ENCODE results near the gene EBF3.

DNA sequence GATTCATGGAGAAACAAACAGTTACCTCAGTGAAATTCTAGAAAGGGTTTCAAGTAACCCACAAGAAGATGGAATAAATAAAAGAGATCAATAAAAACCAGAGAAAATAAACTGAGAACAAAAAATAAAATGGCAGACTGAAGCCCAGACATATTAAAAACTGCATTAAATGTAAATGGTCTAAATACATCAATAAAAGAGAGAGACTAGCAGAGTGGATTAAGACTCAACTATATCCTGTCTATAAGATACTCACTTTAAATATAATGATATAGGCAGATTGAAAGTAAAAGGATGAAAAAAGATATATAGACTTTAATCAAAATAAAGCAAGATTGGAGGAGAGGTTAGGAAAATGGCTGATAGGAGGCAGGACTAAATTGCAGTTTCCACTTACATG lies 18.8 kb upstream of the EBF3 start:
- TF ChIP-seq, protein P1, sequence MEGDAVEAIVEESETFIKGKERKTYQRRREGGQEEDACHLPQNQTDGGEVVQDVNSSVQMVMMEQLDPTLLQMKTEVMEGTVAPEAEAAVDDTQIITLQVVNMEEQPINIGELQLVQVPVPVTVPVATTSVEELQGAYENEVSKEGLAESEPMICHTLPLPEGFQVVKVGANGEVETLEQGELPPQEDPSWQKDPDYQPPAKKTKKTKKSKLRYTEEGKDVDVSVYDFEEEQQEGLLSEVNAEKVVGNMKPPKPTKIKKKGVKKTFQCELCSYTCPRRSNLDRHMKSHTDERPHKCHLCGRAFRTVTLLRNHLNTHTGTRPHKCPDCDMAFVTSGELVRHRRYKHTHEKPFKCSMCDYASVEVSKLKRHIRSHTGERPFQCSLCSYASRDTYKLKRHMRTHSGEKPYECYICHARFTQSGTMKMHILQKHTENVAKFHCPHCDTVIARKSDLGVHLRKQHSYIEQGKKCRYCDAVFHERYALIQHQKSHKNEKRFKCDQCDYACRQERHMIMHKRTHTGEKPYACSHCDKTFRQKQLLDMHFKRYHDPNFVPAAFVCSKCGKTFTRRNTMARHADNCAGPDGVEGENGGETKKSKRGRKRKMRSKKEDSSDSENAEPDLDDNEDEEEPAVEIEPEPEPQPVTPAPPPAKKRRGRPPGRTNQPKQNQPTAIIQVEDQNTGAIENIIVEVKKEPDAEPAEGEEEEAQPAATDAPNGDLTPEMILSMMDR (IDR thresholded peaks at IDR 0.05; ENCODE audit: insufficient read depth, low read depth, low read length), result no peak
- no peak for TF ChIP-seq EZH2 (IDR thresholded peaks at IDR 0.05; ENCODE audit: insufficient read depth, low read length)

All from astrocyte (in vitro differentiated cells and primary cell).